HG03175 (cell line): ENCODE data around the gene MRGPRX1.
"Not testable (repeated sequence)": the region's sequence is repeated elsewhere in the genome, so short reads cannot be mapped to it uniquely, and the experiment has no call there.

Experiments used
- ATAC-seq: cut with Tn5 transposase; IDR thresholded peaks from one replicate; pipeline ENCODE4 v1.9.1; 2021; ENCODE audit warnings: mild to moderate bottlenecking, moderate library complexity; ENCODE audit not compliant: unreplicated experiment

The MRGPRX1 gene

GRCh38 chr11:18939314-18939713 is at the start of gene MRGPRX1:
TSS of gene MRGPRX1 (minus strand) at chr11:18939414. CDS start at chr11:18934784, 4,630 bp downstream.
- ATAC-seq: no peak

GRCh38 chr11:18987454-18988231 is 48.4 kb upstream of the MRGPRX1 start:
- no peak for ATAC-seq

- no peak for ATAC-seq
Observed at GRCh38 chr11:18986744-18987143, 47.5 kb upstream of the MRGPRX1 start.

GRCh38 chr11:18981897-18982296 is 42.7 kb upstream of the MRGPRX1 start:
- ATAC-seq: no peak

- no peak for ATAC-seq
Observed at GRCh38 chr11:18974192-18974591, 35.0 kb upstream of the MRGPRX1 start.

- ATAC-seq: no peak
Observed at GRCh38 chr11:18972336-18972735, 33.1 kb upstream of the MRGPRX1 start.

- no peak for ATAC-seq
Observed at GRCh38 chr11:18969720-18970119, 30.5 kb upstream of the MRGPRX1 start.

- ATAC-seq: no peak
Observed at GRCh38 chr11:18958221-18958910, 19.2 kb upstream of the MRGPRX1 start.

- no peak for ATAC-seq
Observed at GRCh38 chr11:18956630-18957029, 17.4 kb upstream of the MRGPRX1 start.

- ATAC-seq: no peak
Observed at GRCh38 chr11:18936002-18936673, 3.1 kb downstream of the MRGPRX1 start.

- no peak for ATAC-seq
Observed at GRCh38 chr11:18934195-18934814, 4.9 kb downstream of the MRGPRX1 start.

- no peak for ATAC-seq
Observed at GRCh38 chr11:18927550-18928322, 11.5 kb downstream of the MRGPRX1 start.

GRCh38 chr11:18925426-18925825 is 13.8 kb downstream of the MRGPRX1 start:
- not testable (repeated sequence) for ATAC-seq

GRCh38 chr11:18912883-18913282 is 26.3 kb downstream of the MRGPRX1 start:
- no peak for ATAC-seq

GRCh38 chr11:18907391-18907790 is 31.8 kb downstream of the MRGPRX1 start:
- ATAC-seq: no peak

GRCh38 chr11:18900637-18901036 is 38.6 kb downstream of the MRGPRX1 start:
- ATAC-seq: not testable (repeated sequence)

- not testable (repeated sequence) for ATAC-seq
Observed at GRCh38 chr11:18900151-18900611, 39.0 kb downstream of the MRGPRX1 start.

GRCh38 chr11:18891712-18892111 is 47.5 kb downstream of the MRGPRX1 start:
- ATAC-seq: not testable (repeated sequence)

GRCh38 chr11:18890615-18891014 is 48.6 kb downstream of the MRGPRX1 start:
- no peak for ATAC-seq
